Panc1 (cell line): ENCODE results near the gene RAB11FIP5. TPM values are rescaled to one million over a fixed set of nuclear protein-coding genes. Genes with fewer than 3 reads are reported as not detected.

ENCODE experiments used
- ATAC-seq: fragments of 200-7000 bp; cut with Tn5 transposase; 2 replicates; pipeline ENCODE4 v1.9.1; 2020; ENCODE audit warnings: mild to moderate bottlenecking, moderate library complexity
- BruUV-seq: library from RNA; stranded (reverse); fragments of 400-500 nt; replicated peaks from 2 replicates; lab custom pipeline; 2021; lab: Mats Ljungman, UMichigan
- CTCF ChIA-PET: fragments of 300-600 bp; sonication (Branson Sonifier 250); formaldehyde crosslinking; loops from one replicate; lab custom pipeline; 2022; ENCODE audit warnings: antibody characterized with exemption; lab: Charles Lee
- POLR2A ChIA-PET: fragments of 300-600 bp; sonication (Branson Sonifier 250); formaldehyde crosslinking; loops from one replicate; lab custom pipeline; 2022; ENCODE audit warnings: antibody characterized with exemption; lab: Charles Lee
- DNase-seq: peaks from one replicate; pipeline ENCODE4 v3.0.0-alpha.2; 2010; ENCODE audit warnings: low read depth, low spot score
- H3K27ac ChIP-seq: 2 replicates; pipeline ENCODE4 v1.5.1; 2011; ENCODE audit warnings: mild to moderate bottlenecking, low read length, inconsistent platforms
- H3K27me3 ChIP-seq: fragments of 200-500 bp; sonication (Bioruptor generic); 2 replicates; pipeline ENCODE4 v1.6.0; 2014; ENCODE audit warnings: low read length, inconsistent platforms; ENCODE audit not compliant: control insufficient read depth, insufficient read depth
- H3K36me3 ChIP-seq: fragments of 200-500 bp; sonication (Bioruptor generic); 2 replicates; pipeline ENCODE4 v1.5.1; 2014; ENCODE audit warnings: inconsistent platforms, mild to moderate bottlenecking, low read length, moderate library complexity; ENCODE audit not compliant: control insufficient read depth, insufficient read depth
- H3K4me1 ChIP-seq: 2 replicates; pipeline ENCODE4 v1.5.1; 2011; ENCODE audit warnings: inconsistent platforms, mild to moderate bottlenecking, low read length, moderate library complexity; ENCODE audit not compliant: control insufficient read depth, insufficient read depth
- H3K4me3 ChIP-seq, 2 experiments: 2 replicates each; pipeline ENCODE4 v1.5.1; 2011 to 2012; ENCODE audit warnings: low read depth in 2 of 2, low read length in 2 of 2, mild to moderate bottlenecking in 2 of 2, inconsistent platforms in 1 of 2, moderate library complexity in 1 of 2
- H3K9me3 ChIP-seq: fragments of 200-500 bp; sonication (Bioruptor generic); 2 replicates; pipeline ENCODE4 v1.5.1; 2014; ENCODE audit warnings: low read depth, mild to moderate bottlenecking, inconsistent platforms, low read length, moderate library complexity; ENCODE audit not compliant: control insufficient read depth, insufficient read depth
- POLR2AphosphoS5 ChIP-seq: IDR thresholded peaks from 2 replicates; pipeline ENCODE4 v1.6.1; 2012; ENCODE audit warnings: mild to moderate bottlenecking, low read depth, low read length, moderate library complexity
- SIN3A ChIP-seq: IDR thresholded peaks from 2 replicates; pipeline ENCODE4 v1.6.1; 2012; ENCODE audit warnings: low read depth, mild to moderate bottlenecking, low read length, moderate library complexity, borderline replicate concordance; ENCODE audit not compliant: insufficient read depth
- TCF7L2 ChIP-seq: IDR thresholded peaks from 2 replicates; pipeline ENCODE4 v1.6.1; 2011; ENCODE audit warnings: mild to moderate bottlenecking, low read depth, low read length, inconsistent platforms
- in situ Hi-C: cut with HindIII; loops from 2 replicates; pipeline ENCODE4 v1.10.0; 2016; ENCODE audit warnings: low sequenced_read_pairs, low pct_unique_long_range_greater_than_20kb
- intact Hi-C: fragments of 100-400 bp; cut with micrococcal nuclease; formaldehyde crosslinking; loops from one replicate; pipeline ENCODE4 v1.10.0; 2022; ENCODE audit not compliant: unreplicated experiment
- total RNA-seq: library from RNA; stranded (reverse); gene quantifications from one replicate; pipeline ENCODE4 v1.2.1, GENCODE V29; 2021; ENCODE audit not compliant: unreplicated experiment
- TF ChIP-seq, protein P1 (sequence below): fragments of 450-650 bp; IDR thresholded peaks from 2 replicates; pipeline ENCODE4 v1.5.1; 2017; ENCODE audit warnings: mild to moderate bottlenecking
- TF ChIP-seq, protein P2 (sequence below), 2 experiments: IDR thresholded peaks; 2 replicates each; pipeline ENCODE4 v1.6.1; 2011 to 2012; ENCODE audit warnings: low read depth in 2 of 2, control low read depth in 1 of 2, low read length in 1 of 2, mild to moderate bottlenecking in 1 of 2, moderate library complexity in 1 of 2; ENCODE audit not compliant: insufficient read depth in 1 of 2

The RAB11FIP5 gene
- total RNA-seq, 1 experiment from 2014 or later, result 27.3 TPM

GRCh38 chr2:73031095-73031678 lies 81.6 kb downstream of the RAB11FIP5 start:
- Histone ChIP-seq H3K36me3 (no peaks in the 10 kb centered on the region; the same call in 1 of the 2 replicates), H3K4me3 (no peak overlapping the region), H3K4me1 (no peaks in the 10 kb centered on the region), H3K27me3 (no peaks in the 10 kb centered on the region), H3K27ac (no peak overlapping the region), H3K9me3 (no peaks in the 10 kb centered on the region)
- in situ Hi-C loops (no loop called here), intact Hi-C loops (no loop called here)
- ChIA-PET CTCF (no interaction called here), POLR2A (interaction anchor here (0.6 kb wide), 1 partner anchor 417 kb away, joined by 3 read pairs; no protein-coding TSS in a partner anchor)
- no TSS peak for BruUV-seq
- TF ChIP-seq, protein P1, sequence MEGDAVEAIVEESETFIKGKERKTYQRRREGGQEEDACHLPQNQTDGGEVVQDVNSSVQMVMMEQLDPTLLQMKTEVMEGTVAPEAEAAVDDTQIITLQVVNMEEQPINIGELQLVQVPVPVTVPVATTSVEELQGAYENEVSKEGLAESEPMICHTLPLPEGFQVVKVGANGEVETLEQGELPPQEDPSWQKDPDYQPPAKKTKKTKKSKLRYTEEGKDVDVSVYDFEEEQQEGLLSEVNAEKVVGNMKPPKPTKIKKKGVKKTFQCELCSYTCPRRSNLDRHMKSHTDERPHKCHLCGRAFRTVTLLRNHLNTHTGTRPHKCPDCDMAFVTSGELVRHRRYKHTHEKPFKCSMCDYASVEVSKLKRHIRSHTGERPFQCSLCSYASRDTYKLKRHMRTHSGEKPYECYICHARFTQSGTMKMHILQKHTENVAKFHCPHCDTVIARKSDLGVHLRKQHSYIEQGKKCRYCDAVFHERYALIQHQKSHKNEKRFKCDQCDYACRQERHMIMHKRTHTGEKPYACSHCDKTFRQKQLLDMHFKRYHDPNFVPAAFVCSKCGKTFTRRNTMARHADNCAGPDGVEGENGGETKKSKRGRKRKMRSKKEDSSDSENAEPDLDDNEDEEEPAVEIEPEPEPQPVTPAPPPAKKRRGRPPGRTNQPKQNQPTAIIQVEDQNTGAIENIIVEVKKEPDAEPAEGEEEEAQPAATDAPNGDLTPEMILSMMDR, result no peak
- TF ChIP-seq POLR2AphosphoS5, result no peak
- TF ChIP-seq TCF7L2, result no peak
- TF ChIP-seq, protein P2, sequence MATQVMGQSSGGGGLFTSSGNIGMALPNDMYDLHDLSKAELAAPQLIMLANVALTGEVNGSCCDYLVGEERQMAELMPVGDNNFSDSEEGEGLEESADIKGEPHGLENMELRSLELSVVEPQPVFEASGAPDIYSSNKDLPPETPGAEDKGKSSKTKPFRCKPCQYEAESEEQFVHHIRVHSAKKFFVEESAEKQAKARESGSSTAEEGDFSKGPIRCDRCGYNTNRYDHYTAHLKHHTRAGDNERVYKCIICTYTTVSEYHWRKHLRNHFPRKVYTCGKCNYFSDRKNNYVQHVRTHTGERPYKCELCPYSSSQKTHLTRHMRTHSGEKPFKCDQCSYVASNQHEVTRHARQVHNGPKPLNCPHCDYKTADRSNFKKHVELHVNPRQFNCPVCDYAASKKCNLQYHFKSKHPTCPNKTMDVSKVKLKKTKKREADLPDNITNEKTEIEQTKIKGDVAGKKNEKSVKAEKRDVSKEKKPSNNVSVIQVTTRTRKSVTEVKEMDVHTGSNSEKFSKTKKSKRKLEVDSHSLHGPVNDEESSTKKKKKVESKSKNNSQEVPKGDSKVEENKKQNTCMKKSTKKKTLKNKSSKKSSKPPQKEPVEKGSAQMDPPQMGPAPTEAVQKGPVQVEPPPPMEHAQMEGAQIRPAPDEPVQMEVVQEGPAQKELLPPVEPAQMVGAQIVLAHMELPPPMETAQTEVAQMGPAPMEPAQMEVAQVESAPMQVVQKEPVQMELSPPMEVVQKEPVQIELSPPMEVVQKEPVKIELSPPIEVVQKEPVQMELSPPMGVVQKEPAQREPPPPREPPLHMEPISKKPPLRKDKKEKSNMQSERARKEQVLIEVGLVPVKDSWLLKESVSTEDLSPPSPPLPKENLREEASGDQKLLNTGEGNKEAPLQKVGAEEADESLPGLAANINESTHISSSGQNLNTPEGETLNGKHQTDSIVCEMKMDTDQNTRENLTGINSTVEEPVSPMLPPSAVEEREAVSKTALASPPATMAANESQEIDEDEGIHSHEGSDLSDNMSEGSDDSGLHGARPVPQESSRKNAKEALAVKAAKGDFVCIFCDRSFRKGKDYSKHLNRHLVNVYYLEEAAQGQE (IDR thresholded peaks at IDR 0.05; ENCODE audit: insufficient read depth in 1 of 2, low read depth in 2 of 2, low read length in 1 of 2), result no peak
- no peak for TF ChIP-seq SIN3A
- ATAC-seq, result no peak
- no peak for DNase-seq

GRCh38 chr2:73028841-73029240 lies 83.9 kb downstream of the RAB11FIP5 start:
- BruUV-seq, result no TSS peak

More at GRCh38 chr2:73028841-73029240, 83.9 kb downstream of the RAB11FIP5 start:
- ATAC-seq (no peak), DNase-seq (no peak)
- intact Hi-C loops, result no loop called here
- Histone ChIP-seq H3K27ac (no peak overlapping the region), H3K4me1 (no peaks in the 10 kb centered on the region), H3K9me3 (no peaks in the 10 kb centered on the region), H3K27me3 (no peaks in the 10 kb centered on the region), H3K36me3 (no peaks in the 10 kb centered on the region; the same call in 1 of the 2 replicates), H3K4me3 (no peak overlapping the region)
- TF ChIP-seq SIN3A (no peak), TCF7L2 (no peak), POLR2AphosphoS5 (no peak)
- TF ChIP-seq, protein P2 (IDR thresholded peaks at IDR 0.05; ENCODE audit: insufficient read depth in 1 of 2, low read depth in 2 of 2, low read length in 1 of 2), result no peak
- TF ChIP-seq, protein P1, result no peak
- in situ Hi-C loops, result no loop called here
- POLR2A ChIA-PET, result no interaction called here
- CTCF ChIA-PET, result no interaction called here
